ENCODE measurements around the gene SCAANT1.

Gene SCAANT1

DNA sequence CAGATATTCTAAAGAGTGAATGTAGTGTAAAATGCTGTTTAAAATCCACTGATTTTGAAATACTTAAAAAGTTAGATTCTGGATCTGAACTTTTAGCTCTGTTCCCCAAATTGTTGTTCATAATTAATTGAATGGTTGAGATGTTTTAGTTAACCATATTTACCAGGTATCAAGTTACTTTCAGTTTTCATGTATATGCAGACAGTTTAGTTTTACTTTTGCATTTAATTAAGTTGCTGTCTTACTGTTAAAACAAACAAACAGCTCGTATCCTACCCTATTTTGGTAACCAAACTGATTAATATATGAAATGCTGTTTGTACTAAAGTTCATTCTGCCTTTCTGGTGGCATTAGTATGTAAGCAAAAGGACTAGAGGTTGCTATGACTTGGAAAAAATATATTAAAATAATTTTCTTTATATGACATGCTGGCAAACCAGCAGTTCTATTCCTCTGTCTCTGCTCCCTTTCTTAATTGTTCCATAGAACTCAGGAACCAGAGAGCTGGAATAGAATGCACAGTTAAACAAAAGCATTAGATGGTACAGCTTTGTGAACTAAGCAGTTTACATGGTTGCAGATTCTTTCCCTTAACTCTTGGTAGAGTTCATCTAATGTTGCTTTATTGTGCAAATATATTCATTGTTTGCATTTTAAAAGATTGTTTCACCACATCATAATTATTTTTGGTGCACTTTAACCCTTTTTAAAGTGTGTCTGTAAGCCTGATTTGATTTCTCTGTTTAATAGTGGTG, 39.5 kb upstream of the SCAANT1 start:
- peaks cover 30% of the 10 kb centered on the region for H3K79me2 ChIP-seq (ENCODE audit: low read length)
- H2AFZ ChIP-seq (ENCODE audit: low read depth, low read length) = no peak overlapping the region
- TF ChIP-seq, protein P1, sequence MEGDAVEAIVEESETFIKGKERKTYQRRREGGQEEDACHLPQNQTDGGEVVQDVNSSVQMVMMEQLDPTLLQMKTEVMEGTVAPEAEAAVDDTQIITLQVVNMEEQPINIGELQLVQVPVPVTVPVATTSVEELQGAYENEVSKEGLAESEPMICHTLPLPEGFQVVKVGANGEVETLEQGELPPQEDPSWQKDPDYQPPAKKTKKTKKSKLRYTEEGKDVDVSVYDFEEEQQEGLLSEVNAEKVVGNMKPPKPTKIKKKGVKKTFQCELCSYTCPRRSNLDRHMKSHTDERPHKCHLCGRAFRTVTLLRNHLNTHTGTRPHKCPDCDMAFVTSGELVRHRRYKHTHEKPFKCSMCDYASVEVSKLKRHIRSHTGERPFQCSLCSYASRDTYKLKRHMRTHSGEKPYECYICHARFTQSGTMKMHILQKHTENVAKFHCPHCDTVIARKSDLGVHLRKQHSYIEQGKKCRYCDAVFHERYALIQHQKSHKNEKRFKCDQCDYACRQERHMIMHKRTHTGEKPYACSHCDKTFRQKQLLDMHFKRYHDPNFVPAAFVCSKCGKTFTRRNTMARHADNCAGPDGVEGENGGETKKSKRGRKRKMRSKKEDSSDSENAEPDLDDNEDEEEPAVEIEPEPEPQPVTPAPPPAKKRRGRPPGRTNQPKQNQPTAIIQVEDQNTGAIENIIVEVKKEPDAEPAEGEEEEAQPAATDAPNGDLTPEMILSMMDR (IDR thresholded peaks at IDR 0.05; ENCODE audit: low read depth, low read length) = no peak
- no peak for TF ChIP-seq EZH2phosphoT487 (IDR thresholded peaks at IDR 0.05; ENCODE audit: low read depth)
- H3K27ac ChIP-seq (ENCODE audit: low read length) = no peak overlapping the region
- H3K4me3 ChIP-seq (ENCODE audit: low read length) = no peak overlapping the region
- H3K36me3 ChIP-seq (replicated peaks; ENCODE audit: low read depth, low read length) = peaks cover 17% of the 10 kb centered on the region
- peaks cover 13% of the 10 kb centered on the region for H3K4me1 ChIP-seq (ENCODE audit: low read length)
- no peaks in the 10 kb centered on the region for H3K27me3 ChIP-seq (ENCODE audit: low read depth, low read length)
- H3K9me3 ChIP-seq (ENCODE audit: insufficient read depth, low read length) = no peaks in the 10 kb centered on the region
- no peak overlapping the region for H3K4me2 ChIP-seq (ENCODE audit: low read length)
- no peak overlapping the region for H3K9ac ChIP-seq (ENCODE audit: low read length)
- peaks cover 45% of the 10 kb centered on the region for H4K20me1 ChIP-seq (ENCODE audit: insufficient read depth, low read length)

DNA sequence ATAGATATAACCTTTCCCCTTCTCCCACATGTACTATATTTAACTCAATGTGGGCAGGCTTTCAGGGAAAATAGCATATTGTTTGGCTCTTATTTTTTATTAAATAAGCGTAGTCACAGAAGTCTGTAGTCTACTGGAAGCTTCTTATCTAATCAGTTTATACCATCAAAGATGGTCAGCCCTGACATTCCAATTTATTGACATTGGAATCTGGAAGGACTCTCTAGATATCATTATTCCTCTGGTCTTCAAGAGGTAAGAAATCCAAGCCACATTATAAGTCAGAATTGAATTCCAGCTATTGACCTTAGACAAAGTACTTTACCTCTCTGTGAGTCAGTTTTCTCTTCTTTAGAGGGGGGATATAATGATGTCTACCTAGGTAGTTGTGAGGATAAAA, 38.5 kb upstream of the SCAANT1 start:
- Histone ChIP-seq H3K4me1 (ENCODE audit: low read length) (peaks cover 9% of the 10 kb centered on the region), H3K79me2 (ENCODE audit: low read length) (peaks cover 30% of the 10 kb centered on the region), H3K27ac (ENCODE audit: low read length) (no peak overlapping the region), H3K9ac (ENCODE audit: low read length) (no peak overlapping the region), H3K36me3 (replicated peaks; ENCODE audit: low read depth, low read length) (peaks cover 14% of the 10 kb centered on the region), H2AFZ (ENCODE audit: low read depth, low read length) (no peak overlapping the region), H3K27me3 (ENCODE audit: low read depth, low read length) (no peaks in the 10 kb centered on the region), H4K20me1 (ENCODE audit: insufficient read depth, low read length) (peaks cover 52% of the 10 kb centered on the region), H3K4me2 (ENCODE audit: low read length) (no peak overlapping the region), H3K9me3 (ENCODE audit: insufficient read depth, low read length) (no peaks in the 10 kb centered on the region), H3K4me3 (ENCODE audit: low read length) (no peak overlapping the region)
- TF ChIP-seq, protein P1 (IDR thresholded peaks at IDR 0.05; ENCODE audit: low read depth, low read length) = no peak
- TF ChIP-seq EZH2phosphoT487 (IDR thresholded peaks at IDR 0.05; ENCODE audit: low read depth) = no peak

GRCh38 chr3:63949005-63949404, 36.8 kb upstream of the SCAANT1 start:
- H3K9ac ChIP-seq (ENCODE audit: low read length) = no peak overlapping the region
- no peak for TF ChIP-seq EZH2phosphoT487 (IDR thresholded peaks at IDR 0.05; ENCODE audit: low read depth)
- TF ChIP-seq, protein P1 (IDR thresholded peaks at IDR 0.05; ENCODE audit: low read depth, low read length) = no peak
- H3K27ac ChIP-seq (ENCODE audit: low read length) = no peak overlapping the region

DNA sequence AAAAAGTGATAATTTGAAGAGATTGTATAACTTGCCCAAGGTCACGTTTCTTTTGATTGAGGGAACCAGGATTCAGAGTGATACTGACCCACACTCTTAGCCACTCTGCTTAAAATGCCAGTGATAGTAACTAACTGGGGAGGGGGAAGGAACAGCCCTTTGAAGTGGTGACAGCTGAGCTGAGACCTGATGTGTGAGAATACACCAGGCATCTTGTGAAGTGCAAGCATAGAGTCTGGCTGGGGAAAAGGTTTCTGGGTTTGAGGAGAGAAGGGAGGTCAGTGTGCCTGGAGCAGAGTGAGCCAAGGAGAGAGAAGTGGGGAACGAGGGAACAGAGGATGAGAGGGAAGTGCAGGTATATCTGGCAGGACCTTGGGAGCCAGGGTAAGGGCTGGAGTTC, 35.4 kb upstream of the SCAANT1 start:
- no peaks in the 10 kb centered on the region for H3K9me3 ChIP-seq (ENCODE audit: insufficient read depth, low read length)
- no peaks in the 10 kb centered on the region for H3K27me3 ChIP-seq (ENCODE audit: low read depth, low read length)
- TF ChIP-seq EZH2phosphoT487 (IDR thresholded peaks at IDR 0.05; ENCODE audit: low read depth) = no peak
- TF ChIP-seq, protein P1 (IDR thresholded peaks at IDR 0.05; ENCODE audit: low read depth, low read length) = no peak
- H4K20me1 ChIP-seq (ENCODE audit: insufficient read depth, low read length) = peaks cover 68% of the 10 kb centered on the region
- peaks cover 16% of the 10 kb centered on the region for H3K36me3 ChIP-seq (replicated peaks; ENCODE audit: low read depth, low read length)
- H3K79me2 ChIP-seq (ENCODE audit: low read length) = peaks cover 49% of the 10 kb centered on the region
- H3K4me3 ChIP-seq (ENCODE audit: low read length) = no peak overlapping the region
- H3K4me2 ChIP-seq (ENCODE audit: low read length) = no peak overlapping the region
- no peaks in the 10 kb centered on the region for H3K4me1 ChIP-seq (ENCODE audit: low read length)
- H3K9ac ChIP-seq (ENCODE audit: low read length) = no peak overlapping the region
- no peak overlapping the region for H2AFZ ChIP-seq (ENCODE audit: low read depth, low read length)
- H3K27ac ChIP-seq (ENCODE audit: low read length) = no peak overlapping the region

More at GRCh38 chr3:63949005-63949404, 36.8 kb upstream of the SCAANT1 start:
- Histone ChIP-seq H3K4me1 (ENCODE audit: low read length) (no peaks in the 10 kb centered on the region), H2AFZ (ENCODE audit: low read depth, low read length) (no peak overlapping the region), H3K36me3 (replicated peaks; ENCODE audit: low read depth, low read length) (peaks cover 16% of the 10 kb centered on the region), H3K9me3 (ENCODE audit: insufficient read depth, low read length) (no peaks in the 10 kb centered on the region), H3K27me3 (ENCODE audit: low read depth, low read length) (no peaks in the 10 kb centered on the region), H3K4me2 (ENCODE audit: low read length) (no peak overlapping the region), H3K4me3 (ENCODE audit: low read length) (no peak overlapping the region), H4K20me1 (ENCODE audit: insufficient read depth, low read length) (peaks cover 55% of the 10 kb centered on the region), H3K79me2 (ENCODE audit: low read length) (peaks cover 35% of the 10 kb centered on the region)
